ENCODE results near the gene SUN1. TPM values are rescaled to one million over a fixed set of nuclear protein-coding genes. Genes with fewer than 3 reads are reported as not detected.

Gene SUN1
- polyA plus RNA-seq, 3 donors: 44.2 to 154 (median 51.5) TPM

GRCh38 chr7:854118-854775, 22.0 kb downstream of the SUN1 start:
- Histone ChIP-seq H3K4me2 (replicated peaks; ENCODE audit: extremely low read depth, low read length, poor library complexity, severe bottlenecking) (no peak overlapping the region), H3K36me3 (replicated peaks in 1 of 2; ENCODE audit: control insufficient read depth in 1 of 2, insufficient read depth in 2 of 2, low read length in 2 of 2) (peaks cover 74 to 99% of the 10 kb centered on the region in 2 donors), H3K4me3 (replicated peaks in 1 of 3; ENCODE audit: low read depth in 2 of 3, low read length in 3 of 3) (no peak overlapping the region), H3K27me3 (ENCODE audit: control insufficient read depth in 2 of 2, insufficient read depth in 2 of 2, low read length in 2 of 2) (no peaks in the 10 kb centered on the region), H3K9ac (ENCODE audit: insufficient read depth, low read length, poor library complexity, severe bottlenecking) (no peak overlapping the region), H3K4me1 (ENCODE audit: control insufficient read depth in 1 of 2, insufficient read depth in 2 of 2, low read length in 2 of 2) (no peaks in the 10 kb centered on the region), H4K20me1 (ENCODE audit: insufficient read depth, low read length) (no peaks in the 10 kb centered on the region), H3K79me2 (ENCODE audit: insufficient read depth, low read length) (no peaks in the 10 kb centered on the region), H3K27ac (ENCODE audit: low read depth in 1 of 2, low read length in 2 of 2) (no peak overlapping the region), H2AFZ (ENCODE audit: insufficient read depth, low read depth, low read length, poor library complexity, severe bottlenecking) (no peak overlapping the region), H3K9me3 (replicated peaks in 1 of 2; ENCODE audit: control insufficient read depth in 1 of 2, insufficient read depth in 1 of 2, low read length in 2 of 2) (no peaks in the 10 kb centered on the region)
- Mint-ChIP-seq H3K9me3 (no peaks in the 10 kb centered on the region), H3K36me3 (peaks cover 89 to 95% of the 10 kb centered on the region in 2 donors), H3K27me3 (ENCODE audit: low read depth in 3 of 3) (peaks cover 0 to 2% (median 0%) of the 10 kb centered on the region in 3 donors), H3K4me3 (no peak overlapping the region), H3K27ac (no peak overlapping the region), H3K4me1 (no peaks in the 10 kb centered on the region)
- 94% methylated on average over 28 of the region's 32 CpGs for WGBS (ENCODE audit: insufficient coverage)
- no peak for DNase-seq
- TF ChIP-seq, protein P1, sequence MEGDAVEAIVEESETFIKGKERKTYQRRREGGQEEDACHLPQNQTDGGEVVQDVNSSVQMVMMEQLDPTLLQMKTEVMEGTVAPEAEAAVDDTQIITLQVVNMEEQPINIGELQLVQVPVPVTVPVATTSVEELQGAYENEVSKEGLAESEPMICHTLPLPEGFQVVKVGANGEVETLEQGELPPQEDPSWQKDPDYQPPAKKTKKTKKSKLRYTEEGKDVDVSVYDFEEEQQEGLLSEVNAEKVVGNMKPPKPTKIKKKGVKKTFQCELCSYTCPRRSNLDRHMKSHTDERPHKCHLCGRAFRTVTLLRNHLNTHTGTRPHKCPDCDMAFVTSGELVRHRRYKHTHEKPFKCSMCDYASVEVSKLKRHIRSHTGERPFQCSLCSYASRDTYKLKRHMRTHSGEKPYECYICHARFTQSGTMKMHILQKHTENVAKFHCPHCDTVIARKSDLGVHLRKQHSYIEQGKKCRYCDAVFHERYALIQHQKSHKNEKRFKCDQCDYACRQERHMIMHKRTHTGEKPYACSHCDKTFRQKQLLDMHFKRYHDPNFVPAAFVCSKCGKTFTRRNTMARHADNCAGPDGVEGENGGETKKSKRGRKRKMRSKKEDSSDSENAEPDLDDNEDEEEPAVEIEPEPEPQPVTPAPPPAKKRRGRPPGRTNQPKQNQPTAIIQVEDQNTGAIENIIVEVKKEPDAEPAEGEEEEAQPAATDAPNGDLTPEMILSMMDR (IDR thresholded peaks at IDR 0.05): no peak
- intact Hi-C loops (cut with micrococcal nuclease): no loop called here

DNA sequence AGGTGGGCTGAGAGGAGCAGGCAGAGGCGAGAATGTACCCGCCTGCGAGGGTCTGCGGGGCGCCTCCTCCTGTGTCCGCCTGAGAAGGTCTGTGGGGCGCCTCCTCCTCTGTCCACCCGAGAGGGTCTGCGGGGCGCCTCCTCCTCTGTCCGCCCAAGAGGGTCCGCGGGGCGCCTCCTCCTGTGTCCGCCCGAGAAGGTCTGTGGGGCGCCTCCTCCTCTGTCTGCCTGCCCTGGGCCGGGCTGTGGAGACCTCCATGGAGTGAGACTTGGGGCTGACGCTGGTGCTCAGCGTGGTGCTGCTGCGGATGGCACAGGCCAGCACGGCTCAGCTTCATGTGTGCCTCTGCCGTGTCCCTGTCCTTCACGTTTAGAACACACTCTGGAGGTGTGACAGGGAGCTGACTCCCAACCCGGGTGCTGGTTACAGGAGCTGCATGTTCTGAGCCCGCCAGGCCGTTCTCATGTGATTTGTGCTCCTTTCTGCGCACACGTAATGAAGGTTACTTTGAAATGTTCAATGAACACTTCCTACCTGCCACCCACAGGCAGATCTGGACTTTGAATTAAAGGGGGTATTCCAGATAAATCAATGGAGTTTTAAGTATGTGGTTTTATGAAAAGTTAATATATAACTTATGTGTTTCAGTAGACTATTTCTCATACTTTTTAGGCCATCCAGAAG, 23.6 kb downstream of the SUN1 start:
- Histone ChIP-seq H3K27ac (ENCODE audit: low read depth in 1 of 2, low read length in 2 of 2) (no peak overlapping the region), H3K36me3 (replicated peaks in 1 of 2; ENCODE audit: control insufficient read depth in 1 of 2, insufficient read depth in 2 of 2, low read length in 2 of 2) (peaks cover 76 to 99% of the 10 kb centered on the region in 2 donors), H2AFZ (ENCODE audit: insufficient read depth, low read depth, low read length, poor library complexity, severe bottlenecking) (no peak overlapping the region), H3K79me2 (ENCODE audit: insufficient read depth, low read length) (no peaks in the 10 kb centered on the region), H4K20me1 (ENCODE audit: insufficient read depth, low read length) (no peaks in the 10 kb centered on the region), H3K9ac (ENCODE audit: insufficient read depth, low read length, poor library complexity, severe bottlenecking) (no peak overlapping the region), H3K9me3 (replicated peaks in 1 of 2; ENCODE audit: control insufficient read depth in 1 of 2, insufficient read depth in 1 of 2, low read length in 2 of 2) (no peaks in the 10 kb centered on the region), H3K4me1 (ENCODE audit: control insufficient read depth in 1 of 2, insufficient read depth in 2 of 2, low read length in 2 of 2) (no peaks in the 10 kb centered on the region), H3K27me3 (ENCODE audit: control insufficient read depth in 2 of 2, insufficient read depth in 2 of 2, low read length in 2 of 2) (no peaks in the 10 kb centered on the region), H3K4me2 (replicated peaks; ENCODE audit: extremely low read depth, low read length, poor library complexity, severe bottlenecking) (no peak overlapping the region), H3K4me3 (replicated peaks in 1 of 3; ENCODE audit: low read depth in 2 of 3, low read length in 3 of 3) (no peak overlapping the region)
- 96% methylated on average over 9 of the region's 29 CpGs for WGBS (ENCODE audit: insufficient coverage)
- no peak overlapping the region for H3K27ac Mint-ChIP-seq
- TF ChIP-seq, protein P1 (IDR thresholded peaks at IDR 0.05): no peak
- H3K4me3 Mint-ChIP-seq: no peak overlapping the region
- peaks cover 92 to 97% of the 10 kb centered on the region in 2 donors for H3K36me3 Mint-ChIP-seq
- intact Hi-C loops (cut with micrococcal nuclease): no loop called here
- H3K4me1 Mint-ChIP-seq: no peaks in the 10 kb centered on the region
- no peak for DNase-seq
- no peaks in the 10 kb centered on the region for H3K9me3 Mint-ChIP-seq
- peaks cover 0 to 3% (median 0%) of the 10 kb centered on the region in 3 donors for H3K27me3 Mint-ChIP-seq (ENCODE audit: low read depth in 3 of 3)
